HG02884 (cell line): ENCODE measurements around the gene PTH1R.

ENCODE experiments used
- ATAC-seq: cut with Tn5 transposase; IDR thresholded peaks from one replicate; pipeline ENCODE4 v1.9.1; 2021; ENCODE audit warnings: mild to moderate bottlenecking, moderate library complexity; ENCODE audit not compliant: unreplicated experiment

The PTH1R gene

GRCh38 chr3:46881596-46882376, 4.3 kb downstream of the PTH1R start:
- ATAC-seq: no peak

- ATAC-seq: no peak
These were observed 5.0 kb downstream of the PTH1R start for GRCh38 chr3:46882377-46883053.

GRCh38 chr3:46883054-46883829, 5.7 kb downstream of the PTH1R start:
- ATAC-seq: no peak

GRCh38 chr3:46883830-46884185, 6.3 kb downstream of the PTH1R start:
- ATAC-seq: no peak

- no peak for ATAC-seq
These were observed 6.9 kb downstream of the PTH1R start for GRCh38 chr3:46884427-46884826.

GRCh38 chr3:46884929-46885328, 7.4 kb downstream of the PTH1R start:
- ATAC-seq: no peak

GRCh38 chr3:46885612-46886011, 8.1 kb downstream of the PTH1R start:
- no peak for ATAC-seq

- no peak for ATAC-seq
These were observed 10.5 kb downstream of the PTH1R start for GRCh38 chr3:46887980-46888494.

GRCh38 chr3:46888705-46889104, 11.2 kb downstream of the PTH1R start:
- ATAC-seq: no peak

GRCh38 chr3:46889381-46890110, 12.0 kb downstream of the PTH1R start:
- ATAC-seq: no peak

- no peak for ATAC-seq
These were observed 12.6 kb downstream of the PTH1R start for GRCh38 chr3:46890132-46890531.

GRCh38 chr3:46891132-46891531, 13.6 kb downstream of the PTH1R start:
- ATAC-seq: no peak

GRCh38 chr3:46892285-46893145, 15.0 kb downstream of the PTH1R start:
- ATAC-seq: no peak

GRCh38 chr3:46893146-46893748, 15.7 kb downstream of the PTH1R start:
- ATAC-seq: no peak

GRCh38 chr3:46893763-46894162, 16.2 kb downstream of the PTH1R start:
- no peak for ATAC-seq

GRCh38 chr3:46894256-46894655, 16.7 kb downstream of the PTH1R start:
- ATAC-seq: no peak

- no peak for ATAC-seq
These were observed 17.7 kb downstream of the PTH1R start for GRCh38 chr3:46895204-46895660.

GRCh38 chr3:46895761-46896160, 18.2 kb downstream of the PTH1R start:
- no peak for ATAC-seq

GRCh38 chr3:46896386-46896785, 18.9 kb downstream of the PTH1R start:
- ATAC-seq: no peak
